Spleen (tissue), 7 donors: Measurements from ENCODE around the gene NELFE.

Source experiments
- CTCF ChIP-seq, 11 experiments: fragments of 200-600 bp in 7 of 11; fragments of 450-650 bp in 4 of 11; sonication (generic) in 4 of 11; IDR thresholded peaks in 8 of 11; conservative IDR thresholded peaks in 3 of 11; 1 replicate in 7 of 11; 2 replicates in 4 of 11; pipeline versions ENCODE4 v1.4.0 to v1.8.0; 2016 to 2021; ENCODE audit warnings: antibody characterized with exemption in 11 of 11, inconsistent platforms in 4 of 11, mild to moderate bottlenecking in 1 of 11
- POLR2A ChIP-seq, 3 donors: fragments of 450-650 bp; IDR thresholded peaks; one replicate each; pipeline ENCODE4 v1.5.1; 2017; ENCODE audit warnings: antibody characterized with exemption in 3 of 3, mild to moderate bottlenecking in 1 of 3
- POLR2AphosphoS5 ChIP-seq, 3 donors: sonication (generic); formaldehyde crosslinking; IDR thresholded peaks; one replicate each; pipeline ENCODE4 v1.5.1; 2017; ENCODE audit warnings: antibody characterized with exemption in 3 of 3
- donor health status: DM: no; HTN: no; CAD: no; lungs with moderate emphysema.
- donor health status: DM: no; HTN: no; CAD: no.
- donor health status: DM: no; HTN: no; CAD: no.

- TF ChIP-seq CTCF (IDR thresholded peaks at IDR 0.05 in 8 of 11, conservative IDR thresholded peaks at IDR 0.05 in 3 of 11), result no peak
- TF ChIP-seq POLR2A (IDR thresholded peaks at IDR 0.05), result no peak
- TF ChIP-seq POLR2AphosphoS5 (IDR thresholded peaks at IDR 0.05), result no peak
These were observed 8.5 kb upstream of the NELFE start for GRCh38 chr6:31966997-31967925.
